Mesothelial cell of epicardium (in vitro differentiated cells): ENCODE results near the gene TM9SF3. TPM values are rescaled to one million over a fixed set of nuclear protein-coding genes. Genes with fewer than 3 reads are reported as not detected.

Source experiments
- DNase-seq, 2 experiments: peaks; one replicate each; pipeline ENCODE4 v3.0.0; 2021; ENCODE audit warnings: low spot score in 2 of 2; ENCODE audit not compliant: unreplicated experiment in 2 of 2
- H3K27ac Mint-ChIP-seq: 2 replicates; pipeline ENCODE4 v1.8.0; 2021; ENCODE audit warnings: mixed read lengths
- H3K27me3 Mint-ChIP-seq: 2 replicates; pipeline ENCODE4 v1.8.0; 2021; ENCODE audit warnings: low read depth, mixed read lengths
- H3K36me3 Mint-ChIP-seq: 2 replicates; pipeline ENCODE4 v1.8.0; 2021; ENCODE audit warnings: mixed read lengths
- H3K4me1 Mint-ChIP-seq: 2 replicates; pipeline ENCODE4 v1.8.0; 2021; ENCODE audit warnings: mixed read lengths
- H3K4me3 Mint-ChIP-seq: 2 replicates; pipeline ENCODE4 v1.8.0; 2021; ENCODE audit warnings: mild to moderate bottlenecking, moderate library complexity, mixed read lengths
- H3K9me3 Mint-ChIP-seq: 2 replicates; pipeline ENCODE4 v1.8.0; 2021; ENCODE audit warnings: mixed read lengths
- CTCF ChIP-seq: fragments of 200-600 bp; sonication (generic); IDR thresholded peaks from one replicate; pipeline ENCODE4 v1.5.0; 2021; ENCODE audit warnings: antibody characterized with exemption; ENCODE audit not compliant: unreplicated experiment
- total RNA-seq: library from RNA; stranded (reverse); gene quantifications from 3 replicates; pipeline ENCODE4 v1.2.1, GENCODE V29; 2021

The TM9SF3 gene
- total RNA-seq, 1 donor from 2014 or later: 144 TPM

DNA sequence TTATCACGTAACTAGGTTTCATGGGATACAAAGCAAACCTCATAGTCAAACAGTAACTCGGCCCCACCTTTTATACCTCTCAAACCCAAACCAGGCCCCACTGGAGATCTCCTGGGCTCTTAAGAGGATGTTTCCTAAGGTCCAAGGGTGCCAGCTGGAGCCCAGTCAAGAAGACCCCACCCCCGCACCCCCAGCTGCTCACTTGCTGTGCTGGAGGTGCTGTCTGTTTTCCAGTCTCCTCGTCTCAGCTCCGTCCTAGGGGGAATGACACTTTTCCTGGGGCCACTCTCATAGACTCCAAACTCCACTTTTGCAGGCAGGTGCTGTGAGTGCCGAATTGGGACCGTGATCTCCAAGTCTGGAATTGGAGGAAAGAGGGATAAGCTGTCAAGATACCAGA lies 22.7 kb upstream of the TM9SF3 start:
- no peak overlapping the region for H3K27ac Mint-ChIP-seq
- no peaks in the 10 kb centered on the region for H3K27me3 Mint-ChIP-seq
- H3K36me3 Mint-ChIP-seq: no peaks in the 10 kb centered on the region
- no peak for DNase-seq
- no peak for TF ChIP-seq CTCF
- no peaks in the 10 kb centered on the region for H3K9me3 Mint-ChIP-seq
- peaks cover 21% of the 10 kb centered on the region for H3K4me1 Mint-ChIP-seq
- H3K4me3 Mint-ChIP-seq: no peak overlapping the region

GRCh38 chr10:96608805-96609204 lies 22.0 kb upstream of the TM9SF3 start:
- TF ChIP-seq CTCF: no peak
- no peaks in the 10 kb centered on the region for H3K27me3 Mint-ChIP-seq
- H3K27ac Mint-ChIP-seq: no peak overlapping the region
- no peaks in the 10 kb centered on the region for H3K36me3 Mint-ChIP-seq
- no peak overlapping the region for H3K4me3 Mint-ChIP-seq
- H3K9me3 Mint-ChIP-seq: no peaks in the 10 kb centered on the region
- peaks cover 17% of the 10 kb centered on the region for H3K4me1 Mint-ChIP-seq
- DNase-seq: no peak

DNA sequence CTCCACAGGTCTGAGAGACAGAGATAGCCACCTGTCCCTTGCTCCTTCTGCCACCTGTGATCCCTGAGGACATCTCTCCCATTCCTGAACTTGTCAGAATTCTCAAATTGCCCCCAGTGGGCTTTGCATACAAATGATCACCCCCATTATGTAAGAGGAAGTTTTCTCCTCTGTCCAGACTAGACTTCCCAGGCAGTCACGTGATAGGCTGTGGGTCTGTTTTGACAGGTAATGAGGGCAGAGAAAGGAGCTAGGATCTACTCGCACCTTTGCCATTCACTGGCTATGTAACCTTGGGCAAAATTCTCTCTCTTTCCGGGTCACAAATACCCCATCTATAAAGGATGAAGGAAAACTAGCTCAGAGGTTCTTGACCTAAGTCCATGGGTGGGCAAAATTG lies 21.4 kb upstream of the TM9SF3 start:
- Mint-ChIP-seq H3K4me1 (peaks cover 17% of the 10 kb centered on the region), H3K27me3 (no peaks in the 10 kb centered on the region), H3K9me3 (no peaks in the 10 kb centered on the region), H3K36me3 (no peaks in the 10 kb centered on the region), H3K27ac (no peak overlapping the region), H3K4me3 (no peak overlapping the region)
- no peak for TF ChIP-seq CTCF
- no peak for DNase-seq

- no peak overlapping the region for H3K4me3 Mint-ChIP-seq
- TF ChIP-seq CTCF: no peak
- no peaks in the 10 kb centered on the region for H3K36me3 Mint-ChIP-seq
- H3K4me1 Mint-ChIP-seq: peaks cover 10% of the 10 kb centered on the region
- H3K27ac Mint-ChIP-seq: no peak overlapping the region
- no peak for DNase-seq
- no peaks in the 10 kb centered on the region for H3K27me3 Mint-ChIP-seq
- no peaks in the 10 kb centered on the region for H3K9me3 Mint-ChIP-seq
Observed at GRCh38 chr10:96606946-96607345, 20.1 kb upstream of the TM9SF3 start.

DNA sequence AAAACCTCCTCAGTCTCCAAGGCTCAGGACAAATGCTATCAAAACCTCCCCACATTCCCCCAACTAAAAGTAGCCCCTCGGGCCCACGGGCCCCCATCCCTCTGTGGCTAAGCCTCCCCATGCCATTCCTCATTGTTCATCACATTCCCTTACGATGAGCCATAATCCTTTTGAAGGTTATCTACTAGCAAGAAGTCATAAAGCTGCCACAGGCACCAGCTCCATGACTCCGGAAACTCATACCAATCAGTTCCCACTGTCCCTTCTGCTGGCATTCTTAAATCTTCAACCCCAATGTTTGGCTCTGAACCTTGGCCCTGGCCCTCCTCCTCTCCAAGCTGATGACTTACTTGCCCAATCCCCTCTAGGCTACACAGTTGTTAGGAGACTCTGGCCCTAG lies 19.4 kb upstream of the TM9SF3 start:
- Mint-ChIP-seq H3K9me3 (no peaks in the 10 kb centered on the region), H3K4me3 (no peak overlapping the region), H3K27ac (no peak overlapping the region), H3K27me3 (no peaks in the 10 kb centered on the region), H3K4me1 (peaks cover 4% of the 10 kb centered on the region), H3K36me3 (no peaks in the 10 kb centered on the region)
- no peak for DNase-seq
- TF ChIP-seq CTCF: no peak

- no peaks in the 10 kb centered on the region for H3K4me1 Mint-ChIP-seq
- no peak for TF ChIP-seq CTCF
- peaks cover 7% of the 10 kb centered on the region for H3K27me3 Mint-ChIP-seq
- H3K4me3 Mint-ChIP-seq: no peak overlapping the region
- no peak overlapping the region for H3K27ac Mint-ChIP-seq
- H3K36me3 Mint-ChIP-seq: no peaks in the 10 kb centered on the region
- H3K9me3 Mint-ChIP-seq: no peaks in the 10 kb centered on the region
- no peak for DNase-seq
Observed at GRCh38 chr10:96600337-96600736, 13.5 kb upstream of the TM9SF3 start.
